ENCODE data around the gene RCOR1.
"Not testable (repeated sequence)": the region's sequence is repeated elsewhere in the genome, so short reads cannot be mapped to it uniquely, and the experiment has no call there.

Gene RCOR1

DNA sequence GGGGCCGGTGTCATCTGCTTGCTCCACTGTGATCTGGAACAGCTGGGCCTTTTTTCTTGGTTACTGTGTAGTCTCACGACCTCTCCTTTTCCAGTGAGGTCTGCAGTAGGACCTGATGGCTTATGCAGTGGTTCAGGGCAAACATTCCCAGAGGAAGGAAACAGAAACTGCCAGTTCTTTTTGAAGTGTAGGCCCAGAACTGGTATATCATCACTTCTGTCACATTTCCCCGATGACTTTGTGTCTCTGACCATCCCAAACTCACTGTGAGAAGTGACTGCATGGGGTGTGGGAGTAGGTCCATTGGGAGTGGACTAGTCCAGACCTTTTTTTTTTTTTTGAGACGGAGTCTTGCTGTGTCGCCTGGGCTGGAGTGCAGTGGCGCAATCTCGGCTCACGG, 38.4 kb downstream of the RCOR1 start:
- no peak for DNase-seq

DNA sequence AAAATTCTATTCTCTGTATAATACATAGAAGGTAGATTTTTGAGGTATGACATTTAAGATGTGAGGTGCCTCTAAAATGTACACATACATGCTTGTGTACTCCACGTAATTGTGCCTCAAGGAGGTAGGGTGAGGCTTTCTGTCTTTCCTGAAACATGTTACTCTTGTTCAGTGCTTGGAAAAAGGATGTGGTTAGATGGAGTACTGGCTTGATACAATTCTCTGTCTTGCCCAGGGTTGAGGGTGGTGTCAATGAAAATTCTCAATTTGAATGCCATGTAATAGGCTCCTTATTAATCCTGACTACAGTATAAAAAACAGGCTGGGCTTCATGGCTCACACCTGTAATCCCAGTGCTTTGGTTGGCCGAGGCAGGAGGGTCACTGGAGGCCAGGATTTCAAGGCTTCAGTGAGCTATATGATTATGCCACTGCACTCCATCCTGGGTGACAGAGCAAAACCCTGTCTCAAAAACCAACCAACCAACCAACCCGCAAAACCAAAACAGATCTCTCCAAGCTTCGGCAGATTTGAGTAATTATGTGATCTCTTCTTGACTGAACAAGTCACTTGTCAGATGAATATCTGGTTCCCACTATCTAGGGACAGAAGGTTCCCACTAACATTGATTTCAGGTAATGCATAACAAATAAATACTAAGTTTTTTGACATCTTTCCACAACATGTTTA, 41.6 kb downstream of the RCOR1 start:
- no peak for DNase-seq

- not testable (repeated sequence) for DNase-seq
Measured at GRCh38 chr14:102639611-102640010, 47.2 kb downstream of the RCOR1 start.

DNA sequence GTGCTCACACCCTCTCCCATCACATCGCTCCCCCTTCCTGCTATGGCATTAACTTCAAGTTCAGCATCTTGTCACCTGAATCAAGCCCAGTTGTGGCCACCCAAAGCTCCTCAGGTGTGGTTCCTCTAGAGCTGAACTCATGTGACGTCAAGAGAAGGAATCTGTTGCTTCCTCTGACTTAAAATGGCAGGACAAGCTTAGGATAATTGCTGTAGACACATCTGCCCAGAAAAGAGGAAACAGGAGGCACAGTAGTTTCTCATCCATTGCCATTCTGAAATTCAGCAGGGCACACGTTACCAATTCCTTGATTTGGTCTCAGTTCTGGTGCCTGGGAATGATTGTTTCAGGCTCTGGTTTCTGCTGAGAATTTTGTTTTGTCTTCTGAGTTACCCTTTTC, 52.1 kb downstream of the RCOR1 start:
- DNase-seq = no peak

DNA sequence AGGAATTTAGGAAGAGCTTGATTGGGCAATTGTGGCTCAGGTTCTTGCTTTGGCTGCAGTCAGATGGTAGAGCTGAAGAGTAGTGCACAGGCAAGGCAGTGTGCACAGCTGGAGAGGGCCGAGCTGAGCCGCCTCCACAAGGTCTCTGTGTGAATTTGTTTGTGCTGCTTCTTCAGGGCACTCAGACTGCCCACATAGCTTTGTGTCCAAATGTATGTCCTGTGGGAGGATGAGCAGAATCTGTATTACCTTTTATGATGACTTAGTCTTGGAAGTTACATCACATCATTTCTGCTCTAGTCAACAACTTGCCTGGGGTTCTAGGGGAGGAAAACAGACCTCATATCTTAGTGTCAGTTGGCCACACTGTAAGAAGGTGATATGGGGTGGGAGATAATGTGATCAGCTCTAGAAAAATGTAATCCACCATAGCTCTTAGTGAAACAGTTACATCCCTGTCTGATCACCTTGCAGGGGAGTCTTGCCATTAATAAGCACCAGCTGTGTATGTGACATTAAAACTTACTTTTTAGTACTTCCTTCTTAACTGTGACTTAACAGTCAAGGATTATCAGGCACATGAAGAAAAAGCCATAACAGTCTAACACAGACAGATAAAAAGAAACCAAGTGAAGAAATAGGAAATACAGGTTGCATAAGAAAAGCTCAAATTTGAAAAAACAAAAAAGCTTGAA, 53.4 kb downstream of the RCOR1 start:
- DNase-seq = no peak

DNA sequence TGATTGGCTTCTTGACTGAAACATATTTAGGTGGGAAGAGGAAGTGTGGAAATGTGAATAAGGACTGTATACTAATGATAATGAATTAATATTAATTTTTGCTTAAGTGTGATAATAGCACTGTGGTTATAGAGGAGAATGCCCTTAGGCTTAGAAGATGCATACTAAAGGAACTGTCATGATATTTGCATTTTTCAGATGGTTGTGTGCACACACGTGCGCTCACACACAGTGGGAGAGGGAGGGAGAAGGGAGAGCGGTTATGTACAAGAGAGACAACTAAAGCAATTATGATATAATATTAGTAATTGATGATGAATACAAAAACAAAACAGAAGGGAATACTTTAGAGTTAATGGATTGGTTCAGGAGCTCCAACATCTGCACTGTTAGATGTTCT, 54.2 kb downstream of the RCOR1 start:
- DNase-seq = no peak

- no peak for DNase-seq
Measured at GRCh38 chr14:102652194-102652593, 59.7 kb downstream of the RCOR1 start.

DNA sequence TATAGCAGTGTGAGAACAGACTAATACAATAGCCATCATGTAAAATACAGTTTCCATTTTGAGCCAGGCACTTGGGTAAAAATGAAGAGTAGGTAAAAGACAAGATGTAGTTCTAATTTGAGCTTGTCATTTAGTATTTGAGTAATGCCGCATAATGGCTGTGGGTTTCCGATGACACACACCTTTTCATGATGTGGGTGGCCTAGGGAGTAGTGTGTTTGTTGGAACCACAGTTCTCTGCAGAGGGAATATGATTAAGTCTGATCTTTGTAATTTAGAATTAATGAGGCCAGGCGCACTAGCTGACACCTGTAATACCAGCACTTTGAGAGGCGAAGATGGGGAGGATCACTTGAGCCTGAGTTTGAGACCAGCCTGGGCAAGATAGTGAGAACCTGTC, 61.8 kb downstream of the RCOR1 start:
- no peak for DNase-seq

GRCh38 chr14:102655137-102655536, 62.7 kb downstream of the RCOR1 start:
- DNase-seq = no peak

GRCh38 chr14:102659797-102660196, 67.3 kb downstream of the RCOR1 start:
- DNase-seq = no peak

GRCh38 chr14:102661614-102662013, 69.2 kb downstream of the RCOR1 start:
- DNase-seq = no peak

DNA sequence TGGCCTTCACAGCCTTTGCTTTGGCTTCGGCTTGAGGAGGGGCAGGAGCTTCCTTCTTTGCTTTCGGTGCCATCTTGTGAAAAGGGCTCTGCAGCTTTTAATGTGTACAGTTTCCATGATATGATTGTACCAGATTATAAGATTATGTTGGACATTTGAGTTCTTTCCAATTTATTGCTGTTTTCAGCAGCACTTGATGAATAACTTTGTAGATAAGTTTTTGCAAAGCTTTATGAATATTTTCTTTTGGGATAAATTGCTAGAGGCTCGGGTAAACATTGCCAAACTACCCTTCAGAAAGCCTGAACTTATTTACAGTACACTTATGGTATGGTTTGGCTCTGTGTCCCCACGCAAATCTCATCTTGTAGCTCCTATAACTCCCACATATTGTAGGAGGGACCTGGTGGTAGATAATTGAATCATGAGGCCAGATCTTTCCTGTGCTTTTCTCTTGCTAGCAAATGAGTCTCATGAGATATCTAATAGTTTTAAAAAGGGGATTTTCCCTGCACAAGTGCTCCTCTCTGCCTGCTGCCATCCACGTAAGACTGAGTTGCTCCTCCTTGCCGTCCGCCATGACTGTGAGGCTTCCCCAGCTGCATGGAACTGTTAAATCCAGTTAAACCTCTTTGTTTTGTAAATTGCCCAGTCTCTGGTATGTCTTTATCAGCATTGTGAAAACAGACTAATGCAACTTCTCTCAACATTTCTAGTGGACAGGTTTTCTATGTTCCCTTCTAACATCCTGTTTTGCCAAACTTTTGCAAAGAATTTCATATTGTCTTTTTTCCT, 70.4 kb downstream of the RCOR1 start:
- DNase-seq = no peak

- DNase-seq = no peak
Measured at GRCh38 chr14:102663440-102663839, 71.0 kb downstream of the RCOR1 start.

GRCh38 chr14:102665621-102666020, 73.2 kb downstream of the RCOR1 start:
- DNase-seq = no peak

- no peak for DNase-seq
Measured at GRCh38 chr14:102666635-102667034, 74.2 kb downstream of the RCOR1 start.

DNA sequence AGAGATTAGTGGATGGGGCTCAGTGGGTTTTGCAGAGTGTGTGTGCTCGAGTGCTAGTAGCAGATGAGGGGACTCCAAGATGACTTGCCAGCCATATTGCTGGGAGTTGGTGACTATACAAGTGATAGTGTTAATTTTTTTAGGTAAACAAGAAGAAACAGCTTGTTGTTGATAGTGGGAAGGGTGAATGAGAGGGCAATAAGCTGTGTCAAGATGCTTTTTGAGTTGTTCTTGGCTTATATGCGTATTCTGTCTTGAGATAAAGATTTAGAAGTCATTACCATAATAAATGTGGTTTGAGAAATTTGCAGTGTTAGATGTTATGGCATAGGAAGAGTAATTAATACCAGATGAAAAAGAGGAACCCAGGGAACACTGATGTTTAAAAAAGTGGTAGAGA, 75.3 kb downstream of the RCOR1 start:
- DNase-seq = no peak

GRCh38 chr14:102668291-102668873, 75.9 kb downstream of the RCOR1 start:
- DNase-seq = peak; percentile 55

DNA sequence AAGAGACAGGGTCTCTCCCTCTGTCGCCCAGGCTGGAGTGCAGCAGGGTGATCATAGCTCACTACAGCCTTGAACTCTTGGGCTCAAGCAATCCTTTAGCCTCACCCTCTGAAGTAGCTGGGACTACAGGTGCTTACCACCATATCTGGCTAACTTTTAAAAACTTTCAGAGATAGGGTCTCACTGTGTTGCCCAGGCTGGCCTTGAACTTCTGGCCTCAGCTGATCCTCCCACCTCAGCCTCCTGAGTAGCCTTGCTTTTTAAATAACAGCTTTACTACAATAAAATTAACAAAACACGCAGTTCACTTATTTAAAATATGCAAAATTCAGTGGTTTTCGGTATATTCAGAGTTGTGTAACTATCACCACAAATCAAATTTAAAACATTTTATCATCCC, 79.0 kb downstream of the RCOR1 start:
- no peak for DNase-seq

DNA sequence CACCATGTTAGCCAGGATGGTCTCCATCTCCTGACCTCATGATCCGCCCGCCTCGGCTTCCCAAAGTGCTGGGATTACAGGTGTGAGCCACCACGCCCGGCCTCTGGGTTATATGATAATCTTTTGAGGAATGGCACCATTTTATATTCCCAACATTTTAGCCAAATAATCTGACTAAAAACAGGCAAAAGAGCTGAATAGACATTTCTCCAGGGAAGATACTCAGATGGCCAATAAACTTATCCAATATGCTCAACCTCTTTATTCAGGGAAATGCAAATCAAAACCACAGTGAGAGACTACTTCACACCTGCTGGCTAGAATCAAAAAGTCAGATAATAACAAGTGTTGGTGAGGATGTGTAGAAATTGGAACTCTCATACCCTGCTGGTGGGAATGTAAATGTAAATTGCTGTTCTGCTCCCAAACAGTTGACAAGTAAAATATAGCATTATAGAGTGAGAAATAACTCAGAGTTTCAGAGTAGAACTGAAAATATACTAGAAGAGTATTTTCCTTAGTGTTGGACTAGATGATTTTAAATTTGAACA, 80.0 kb downstream of the RCOR1 start:
- no peak for DNase-seq

DNA sequence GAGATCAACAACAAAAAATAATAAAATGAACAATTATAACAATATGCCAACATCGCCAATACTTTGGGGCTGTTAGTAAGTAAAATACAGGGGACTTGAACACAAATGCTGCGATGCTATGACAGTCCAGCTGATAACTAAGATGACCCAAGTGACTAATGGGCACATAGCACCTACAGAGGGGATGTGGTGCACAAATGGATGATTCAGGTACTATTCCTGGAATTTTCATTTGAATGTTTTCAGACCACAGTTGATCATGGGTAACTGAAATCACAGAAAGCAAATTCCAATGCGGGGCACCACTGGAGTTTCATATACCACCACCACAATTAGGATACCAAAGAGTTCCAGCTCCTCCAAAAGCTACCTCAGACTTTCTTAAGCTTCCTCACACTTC, 82.9 kb downstream of the RCOR1 start:
- DNase-seq = no peak

DNA sequence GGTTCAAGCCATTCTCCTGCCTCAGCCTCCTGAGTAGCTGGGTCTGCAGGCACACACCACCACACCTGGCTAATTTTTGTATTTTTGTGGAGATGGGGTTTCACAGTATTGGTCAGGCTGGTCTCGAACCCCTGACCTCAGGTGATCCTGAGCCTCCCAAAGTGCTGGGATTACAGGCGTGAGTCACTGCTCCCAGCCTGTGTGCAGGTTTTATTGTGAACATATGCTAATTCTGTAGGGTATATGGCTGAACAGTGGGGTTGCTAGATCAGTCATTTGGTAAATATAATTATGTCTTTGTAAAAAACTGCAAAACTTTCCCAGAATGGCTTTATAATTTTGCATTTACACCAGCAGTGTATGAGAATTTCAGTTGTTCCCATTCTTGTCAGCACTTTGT, 85.9 kb downstream of the RCOR1 start:
- peak; percentile 3 for DNase-seq

GRCh38 chr14:102683399-102684297, 91.2 kb downstream of the RCOR1 start:
- no peak for DNase-seq
